HG03095 (cell line): ENCODE measurements around the gene KCTD16.
A peak's percentile ranks its signal among the peaks of the same experiment; 100 is the strongest.

Experiments used
- ATAC-seq: cut with Tn5 transposase; IDR thresholded peaks from one replicate; pipeline ENCODE4 v1.9.1; 2021; ENCODE audit warnings: moderate library complexity; ENCODE audit not compliant: unreplicated experiment

Gene KCTD16

DNA sequence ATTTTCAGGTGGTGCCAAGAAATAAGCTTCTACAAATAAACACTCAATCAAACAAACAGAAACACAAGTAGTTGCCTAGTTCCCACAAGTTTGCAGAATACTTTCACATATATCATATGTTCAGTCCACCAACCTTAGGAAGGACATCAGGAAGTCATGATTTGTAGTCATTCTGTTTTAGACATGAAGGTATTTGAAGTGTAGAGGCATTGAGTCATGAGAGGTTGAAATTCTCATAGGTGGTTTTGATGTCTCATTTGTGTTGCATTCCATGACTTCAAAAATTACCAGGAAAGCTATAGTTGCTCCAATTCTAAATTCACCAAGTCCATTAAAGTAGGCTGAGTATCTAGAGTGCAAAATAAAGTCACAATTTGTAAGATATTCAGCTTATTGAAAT lies 159.0 kb downstream of the KCTD16 start:
- no peak for ATAC-seq

DNA sequence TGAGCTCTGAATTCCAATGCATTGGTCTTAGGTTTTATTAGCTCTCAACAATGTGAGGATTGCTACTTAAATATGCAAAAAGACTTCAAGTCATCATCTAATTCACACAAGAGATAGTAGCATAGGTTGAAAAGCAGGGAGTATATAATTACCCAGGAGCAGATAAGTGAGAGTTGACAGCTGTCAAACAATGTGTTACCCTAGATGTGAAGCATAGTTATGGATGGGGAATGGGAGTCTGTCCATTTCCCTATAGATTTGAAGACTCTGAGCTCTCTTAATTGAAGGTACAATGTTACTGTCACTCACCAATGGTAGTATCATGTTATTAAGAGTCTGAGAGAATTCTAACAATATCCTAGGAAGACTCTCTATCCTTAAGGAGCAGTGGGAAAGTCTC lies 160.7 kb downstream of the KCTD16 start:
- ATAC-seq, result no peak

DNA sequence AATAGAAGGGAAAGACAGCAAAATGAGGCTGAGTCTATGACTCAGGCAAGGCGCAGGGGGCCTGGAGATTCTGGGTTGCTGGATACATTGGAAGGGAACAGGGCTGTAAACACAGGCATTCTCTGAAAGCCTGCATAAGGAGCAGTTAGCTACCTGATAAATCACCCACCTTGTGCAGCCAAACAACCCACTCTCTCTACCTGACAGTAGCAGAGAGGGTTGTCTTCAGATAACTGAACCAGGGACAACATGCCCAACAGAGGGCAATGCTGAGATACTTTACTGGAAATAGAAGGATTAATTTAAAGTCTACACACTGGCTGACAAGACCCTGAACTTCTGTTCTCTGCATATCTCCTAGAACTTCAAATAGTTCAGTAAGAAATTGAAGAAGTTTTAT lies 161.6 kb downstream of the KCTD16 start:
- no peak for ATAC-seq

DNA sequence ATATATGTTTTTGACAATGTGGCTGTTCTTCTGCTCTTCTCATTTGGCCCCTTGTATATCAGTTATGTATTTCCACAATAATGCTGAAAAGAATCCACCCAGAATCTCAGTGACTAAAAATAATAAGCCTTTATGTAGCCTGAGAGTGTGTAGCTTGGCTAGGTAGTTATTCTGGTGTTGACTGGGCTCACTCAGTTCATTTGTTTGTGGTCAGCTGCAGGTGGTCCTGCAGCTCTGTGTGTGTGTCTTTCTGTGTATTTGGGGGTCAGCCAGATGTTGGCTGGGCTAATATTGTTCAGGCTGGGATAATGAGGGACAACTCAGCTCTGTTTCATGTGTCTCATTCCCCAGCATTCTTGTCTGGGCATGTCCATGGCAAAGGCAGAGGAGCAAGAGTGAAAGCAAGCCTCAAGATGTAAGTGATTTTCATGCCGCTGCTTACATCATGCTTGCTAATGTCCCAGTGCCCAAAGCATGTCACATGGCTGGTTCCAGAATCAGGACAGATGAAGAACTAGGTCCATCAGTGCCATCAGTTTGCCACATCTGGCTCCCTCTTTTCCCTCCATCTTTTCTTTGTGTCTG lies 162.8 kb downstream of the KCTD16 start:
- peak; percentile 61 for ATAC-seq

DNA sequence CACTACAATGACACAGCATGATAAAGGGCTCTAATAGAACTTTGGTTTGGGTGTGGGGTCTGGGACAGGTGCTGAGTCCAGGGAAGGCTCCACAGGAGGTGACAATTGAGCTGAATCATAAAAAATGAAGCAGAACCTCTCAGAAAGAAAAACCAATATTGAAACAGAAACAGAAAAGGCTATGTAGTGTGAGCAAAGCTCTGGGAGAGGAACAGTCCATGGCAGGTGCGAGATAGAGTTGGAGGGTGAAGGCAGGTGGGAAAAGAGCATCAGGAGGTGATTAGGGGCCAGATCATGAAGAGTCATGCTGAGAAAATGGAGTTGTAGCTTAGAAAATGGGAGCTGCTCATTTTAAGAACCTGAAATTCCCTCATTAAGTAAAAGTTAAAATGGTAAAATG lies 164.9 kb downstream of the KCTD16 start:
- peak; percentile 69 for ATAC-seq

DNA sequence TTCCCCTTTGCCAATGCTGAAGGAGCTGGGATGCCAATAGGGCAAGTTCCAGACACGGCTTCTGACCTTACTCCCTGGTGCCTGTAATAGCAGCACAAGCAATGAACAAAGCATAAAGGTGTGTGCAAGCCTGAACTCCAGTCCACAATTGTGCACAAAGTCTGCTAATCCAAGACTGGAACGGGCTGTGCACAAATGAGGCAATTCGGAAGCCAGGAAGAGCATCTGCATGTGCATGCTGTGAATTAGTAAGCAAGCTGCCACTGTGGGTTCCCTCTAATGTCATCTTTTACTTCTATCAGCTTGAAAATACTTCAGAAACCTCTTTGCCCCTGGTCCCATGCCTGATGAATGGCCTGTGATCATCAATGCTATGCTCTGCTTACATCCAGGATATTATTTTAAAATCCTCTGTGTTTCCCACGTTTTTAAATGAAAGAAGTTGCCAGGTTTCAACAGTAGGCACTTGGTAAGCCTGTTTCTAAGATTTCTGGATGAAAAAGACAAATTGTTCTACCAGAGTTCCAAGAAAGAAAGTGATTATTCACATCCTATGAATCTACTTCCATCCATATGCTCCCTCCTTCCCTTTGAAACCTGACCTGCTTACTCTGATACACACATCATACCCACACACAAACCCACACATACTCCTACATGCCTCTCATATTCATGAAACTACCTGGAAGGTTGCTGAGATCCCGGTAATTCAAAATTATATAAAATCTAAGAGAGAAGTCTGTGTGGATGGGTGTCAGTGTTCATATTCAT lies 165.7 kb downstream of the KCTD16 start:
- no peak for ATAC-seq

DNA sequence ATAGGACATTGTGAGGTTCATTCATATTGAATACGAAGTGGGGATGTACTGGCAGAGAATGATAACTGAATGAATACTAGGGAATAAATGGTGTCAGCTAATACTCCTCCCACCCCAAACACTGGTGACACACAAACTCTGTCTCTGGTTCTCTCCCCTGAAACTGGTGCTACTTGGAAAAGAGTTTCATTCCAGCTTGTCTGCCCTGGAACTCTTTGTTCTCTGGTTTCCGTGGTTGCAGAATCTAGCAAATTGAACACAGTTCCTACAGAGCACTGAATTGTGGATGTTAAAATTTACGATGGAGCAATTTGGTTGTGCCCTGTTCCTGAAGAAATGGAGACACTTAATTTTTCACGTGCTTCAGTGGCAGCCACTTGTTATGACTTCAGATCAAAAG lies 181.7 kb downstream of the KCTD16 start:
- ATAC-seq, result no peak

DNA sequence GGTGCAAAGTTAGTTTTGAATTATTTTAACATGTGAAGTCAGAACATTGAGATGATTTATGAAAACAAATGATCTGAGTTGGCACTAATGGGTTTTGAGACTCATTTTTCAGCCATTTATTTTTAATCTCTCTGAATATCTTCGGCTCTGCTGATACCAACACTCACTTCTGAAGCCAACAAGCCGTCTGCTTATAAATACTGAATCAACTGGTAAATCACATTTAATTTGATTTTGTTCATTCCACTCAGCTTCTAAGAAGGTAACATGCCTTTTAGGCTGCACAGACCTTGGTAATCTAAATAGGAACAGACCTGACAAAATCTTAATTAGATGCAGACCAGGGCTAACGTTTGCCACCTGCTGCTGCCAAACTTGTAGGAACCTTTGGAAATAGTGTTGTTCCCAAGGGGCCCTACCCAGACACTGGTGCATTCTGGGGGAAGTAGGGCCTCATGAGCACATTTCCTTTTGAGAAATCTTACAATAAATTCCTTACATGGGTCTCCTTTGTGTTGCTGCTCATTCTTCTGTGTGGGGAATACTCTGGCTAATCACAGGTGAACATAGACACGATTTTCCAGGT lies 182.2 kb downstream of the KCTD16 start:
- ATAC-seq, result no peak

DNA sequence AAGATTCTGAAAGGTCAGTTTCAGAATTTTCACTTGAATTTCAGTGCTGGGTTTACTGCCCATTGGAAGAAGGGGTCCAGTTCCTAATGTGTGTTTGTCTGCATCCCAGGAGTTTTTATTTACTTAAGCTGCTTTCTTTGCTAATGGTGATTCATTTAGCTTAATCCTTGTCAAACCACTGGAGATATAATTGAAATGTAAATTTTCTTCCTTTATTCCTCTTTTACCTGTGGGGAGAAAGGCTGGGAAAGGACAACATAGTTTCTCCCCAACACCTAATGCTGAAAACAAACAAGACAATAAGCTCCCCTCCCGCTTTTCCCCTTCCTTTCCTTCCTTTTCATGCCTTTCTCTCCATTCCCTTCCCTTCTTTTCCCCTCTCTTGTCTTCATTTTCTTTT lies 185.8 kb downstream of the KCTD16 start:
- ATAC-seq, result no peak

DNA sequence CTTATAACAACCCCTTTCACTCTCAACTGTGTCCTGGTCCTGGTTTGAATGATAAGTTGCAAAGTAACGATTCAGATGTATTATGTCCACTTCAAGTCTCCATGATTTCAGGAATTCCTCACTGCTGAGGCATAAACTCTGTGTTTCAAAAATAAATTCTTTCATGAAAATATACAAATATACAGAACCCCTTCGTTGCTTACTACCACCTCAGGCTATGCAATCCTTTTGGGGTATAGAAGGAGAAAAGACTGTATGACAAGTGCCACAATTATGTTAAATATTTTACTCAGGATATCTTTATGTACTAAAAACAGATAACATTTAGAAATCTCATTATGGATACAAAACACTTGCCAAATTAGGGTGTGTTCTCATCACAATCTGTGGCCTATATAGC lies 190.7 kb downstream of the KCTD16 start:
- no peak for ATAC-seq

DNA sequence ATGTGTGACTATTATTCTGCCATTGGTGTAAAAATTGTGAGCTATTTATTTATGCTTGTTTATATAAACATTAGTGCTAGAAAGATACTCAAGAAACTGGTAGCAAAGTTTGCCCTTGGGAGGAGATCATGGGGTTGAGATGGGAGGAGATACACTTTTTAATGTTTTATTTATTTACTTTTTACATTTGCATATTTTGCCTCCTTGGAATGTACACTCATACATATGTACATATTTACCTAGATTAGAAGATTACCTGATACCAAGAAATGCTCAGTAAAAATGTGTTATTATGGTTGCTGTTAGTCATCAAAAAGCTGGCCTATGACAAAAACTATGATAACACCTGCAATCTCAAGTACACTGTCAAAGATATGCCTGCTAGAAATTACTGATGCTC lies 195.2 kb downstream of the KCTD16 start:
- ATAC-seq, result no peak

DNA sequence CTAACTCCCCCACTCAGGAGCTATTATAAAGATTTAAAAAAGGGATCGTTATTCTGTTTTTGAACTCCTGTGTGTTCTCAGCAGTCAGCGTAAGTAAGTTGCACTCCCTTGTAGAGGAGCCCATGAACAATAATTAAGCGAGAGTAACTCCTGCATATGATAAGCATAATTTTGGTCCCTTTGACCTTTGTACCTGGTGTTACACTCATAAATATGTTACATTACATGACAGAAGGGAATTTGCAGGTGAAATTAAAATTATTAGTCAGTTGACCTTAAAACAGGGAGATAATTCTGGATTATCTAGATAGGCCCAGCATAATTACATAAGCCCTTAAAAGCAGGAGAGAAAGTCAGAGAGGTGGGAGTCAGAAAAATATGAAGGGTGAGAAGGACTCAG lies 197.3 kb downstream of the KCTD16 start:
- no peak for ATAC-seq

DNA sequence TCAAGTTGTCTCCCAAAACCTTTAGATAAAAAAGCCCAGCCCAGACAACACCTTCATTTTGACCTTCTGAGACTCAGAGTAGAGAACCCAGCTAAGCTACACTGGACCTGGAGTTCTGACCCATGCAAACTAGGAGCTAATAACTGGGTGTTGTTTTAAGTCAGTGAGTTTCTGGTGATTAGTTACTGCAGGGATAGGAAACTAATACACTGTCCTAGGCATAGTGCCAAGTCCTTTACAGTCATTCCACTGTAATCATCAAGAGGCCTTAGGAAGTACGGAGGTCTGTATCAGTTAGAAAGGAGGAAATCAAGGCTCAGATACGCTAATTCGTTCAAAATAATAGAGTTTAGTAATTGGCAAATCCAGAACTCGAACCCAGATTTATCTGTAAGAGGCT lies 197.9 kb downstream of the KCTD16 start:
- ATAC-seq, result no peak

DNA sequence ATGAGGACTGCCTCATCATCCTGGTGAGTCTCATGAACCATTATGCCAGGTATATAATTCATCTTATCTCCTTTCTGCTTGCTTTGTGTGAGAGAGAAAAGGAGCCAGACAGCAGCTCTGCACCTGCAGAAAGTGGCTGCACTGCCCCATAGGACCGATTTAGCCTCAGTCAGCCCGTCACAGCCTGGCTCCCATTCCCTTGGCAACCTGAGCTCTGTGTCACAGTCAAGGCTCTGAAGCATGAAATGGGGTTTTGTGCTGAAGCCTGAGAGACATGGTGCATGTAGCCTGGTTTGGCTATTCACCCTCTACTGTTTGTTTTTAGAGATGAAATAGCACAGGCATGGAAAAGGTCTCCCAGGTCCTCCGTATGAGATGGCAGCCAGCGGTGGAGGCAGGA lies 198.3 kb downstream of the KCTD16 start:
- no peak for ATAC-seq

DNA sequence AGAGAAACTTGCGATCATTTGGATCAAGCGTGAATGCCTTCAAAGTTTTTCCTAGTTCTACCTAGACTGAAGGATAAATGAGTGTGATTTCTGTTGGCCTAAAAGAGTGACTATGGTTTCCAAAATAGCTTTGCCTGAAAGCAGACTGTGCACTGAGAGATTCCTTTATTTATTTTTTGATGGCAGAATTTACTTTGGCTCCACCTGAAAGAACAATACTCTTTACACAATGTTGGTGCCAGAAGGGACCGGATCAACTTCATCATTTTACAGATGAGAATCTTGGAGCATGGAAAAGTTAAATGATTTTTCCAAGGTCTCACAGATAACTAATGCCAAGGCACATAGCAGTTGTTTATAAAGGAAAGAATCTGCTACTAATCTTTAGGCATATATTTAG lies 199.6 kb downstream of the KCTD16 start:
- no peak for ATAC-seq

DNA sequence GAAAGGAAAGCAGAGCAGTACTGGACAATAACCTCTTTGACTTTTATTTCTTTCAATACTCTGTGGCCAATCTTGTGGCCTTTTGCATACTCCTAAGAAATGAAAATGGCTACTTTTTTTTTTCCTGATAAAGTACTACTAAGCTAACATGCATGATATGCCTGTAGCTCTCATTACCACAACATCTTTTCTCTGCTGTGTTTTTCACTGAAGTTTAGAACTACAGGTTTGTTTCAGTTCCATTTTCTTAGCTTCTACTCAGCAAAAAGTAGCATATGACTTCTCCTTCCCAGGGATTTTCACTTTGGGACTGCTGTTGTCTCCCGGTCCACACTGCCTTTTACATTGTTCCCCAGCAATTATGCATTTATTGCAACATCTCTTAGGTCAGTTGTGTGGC lies 204.0 kb downstream of the KCTD16 start:
- no peak for ATAC-seq

DNA sequence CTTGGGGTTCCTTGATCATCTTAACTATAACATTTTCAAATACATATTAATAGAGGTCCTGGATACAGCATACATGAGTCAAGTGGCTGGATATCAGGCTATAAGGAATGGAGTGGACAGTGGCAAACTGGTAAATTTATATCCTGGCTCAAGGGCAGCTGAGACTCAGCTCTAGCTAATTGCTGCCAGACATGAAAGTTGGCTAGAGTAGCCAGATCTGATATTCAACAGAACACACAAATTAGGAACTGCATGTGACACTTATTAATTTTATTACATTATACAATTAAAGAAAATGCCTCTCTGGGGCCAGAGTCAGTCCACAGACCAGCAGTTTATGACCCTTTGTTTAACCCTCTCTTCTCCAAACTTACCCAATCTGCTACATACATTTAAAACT lies 206.5 kb downstream of the KCTD16 start:
- no peak for ATAC-seq

DNA sequence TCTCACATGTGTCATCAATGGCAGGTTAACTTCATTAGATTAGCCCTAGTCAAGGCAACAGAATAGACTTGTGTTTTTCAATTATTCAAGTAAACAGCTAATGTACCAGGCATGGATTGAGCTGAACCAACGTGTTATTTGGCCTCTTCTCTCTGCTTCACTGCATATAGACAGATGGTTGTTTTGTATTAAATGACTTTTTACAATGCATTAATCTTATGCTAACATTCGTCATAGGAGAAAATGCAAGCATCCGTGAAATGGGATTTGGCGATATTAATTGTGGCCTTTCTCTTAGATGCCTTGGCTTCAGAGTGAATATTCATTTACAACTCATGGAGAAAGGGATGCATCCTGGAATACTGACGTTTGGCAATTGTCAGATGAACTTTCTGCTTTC lies 208.0 kb downstream of the KCTD16 start:
- no peak for ATAC-seq

DNA sequence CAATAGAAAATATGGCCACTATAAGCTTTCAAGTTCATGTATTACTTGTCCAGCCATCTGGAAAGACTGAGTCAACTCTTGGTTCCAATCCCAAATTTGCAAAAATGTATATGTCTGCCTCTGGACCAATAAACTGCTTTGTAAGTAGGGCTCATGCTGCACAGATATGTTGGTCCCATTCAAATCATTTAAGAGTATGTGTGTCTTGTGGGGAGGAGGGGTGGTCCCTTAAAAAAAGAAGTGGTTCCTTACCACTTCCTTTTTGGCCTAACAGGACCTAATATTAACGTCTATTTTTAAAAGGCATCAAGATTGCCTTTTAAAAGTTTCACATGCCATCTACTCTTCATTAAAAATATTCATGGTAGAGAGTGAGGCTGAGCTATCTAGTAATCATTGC lies 214.9 kb downstream of the KCTD16 start:
- no peak for ATAC-seq

DNA sequence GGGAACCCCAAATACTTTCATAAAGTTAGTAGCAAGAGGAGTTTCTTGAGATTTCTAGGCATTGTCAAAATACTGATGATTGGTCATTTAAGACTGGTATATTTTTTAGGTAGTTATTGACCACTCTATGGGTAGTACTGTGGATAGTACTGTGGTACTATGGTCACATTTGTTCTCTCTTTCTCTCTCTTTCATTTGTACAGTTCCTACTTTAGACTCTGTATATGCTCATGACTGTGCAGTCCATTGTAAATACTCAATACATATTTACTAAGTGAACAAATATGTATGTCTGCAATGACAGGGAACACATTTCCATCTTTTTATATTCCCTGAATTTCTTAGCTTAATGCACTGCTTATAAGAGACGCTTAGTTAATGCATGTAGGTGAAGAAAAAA lies 215.6 kb downstream of the KCTD16 start:
- ATAC-seq, result no peak

DNA sequence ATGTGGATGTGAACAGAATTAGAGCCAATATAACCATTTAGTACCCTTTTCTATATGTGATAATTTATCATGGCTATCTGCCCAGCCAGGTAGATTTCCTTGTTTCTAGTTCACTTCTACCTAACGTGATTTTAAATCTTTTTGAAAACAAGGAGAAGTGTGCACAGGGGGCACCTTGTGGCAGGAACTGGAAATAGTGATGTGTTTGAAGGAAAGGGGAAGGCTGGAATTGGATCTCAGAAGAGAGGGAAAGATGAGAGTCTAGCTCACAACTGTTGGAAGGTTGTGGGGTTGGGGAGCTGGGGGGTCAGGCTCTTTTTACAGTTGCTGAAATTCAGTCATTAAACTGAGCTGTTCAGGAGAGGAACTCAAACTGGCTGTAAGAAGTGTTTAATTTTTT lies 219.5 kb downstream of the KCTD16 start:
- ATAC-seq, result no peak

DNA sequence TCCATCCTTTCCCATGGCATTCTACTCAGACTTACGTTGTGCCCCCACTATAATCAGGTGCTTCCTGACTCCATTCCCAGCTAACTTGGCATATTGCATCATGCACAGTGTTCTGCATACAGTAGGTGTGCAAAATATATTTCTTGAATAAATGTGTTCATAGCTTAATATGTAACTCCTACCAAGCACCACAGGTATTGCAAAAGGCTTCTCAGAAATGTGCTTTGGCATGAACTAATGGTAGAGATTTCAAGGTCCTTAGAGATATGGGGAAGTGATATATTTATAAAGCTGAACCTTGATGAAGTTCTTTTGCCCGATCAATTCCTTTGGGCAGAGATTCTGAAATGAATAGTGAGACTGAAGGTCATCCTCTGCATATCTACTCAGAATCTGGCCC lies 220.4 kb downstream of the KCTD16 start:
- ATAC-seq, result no peak
